Measurements from ENCODE around the gene EFHD2.

DNA sequence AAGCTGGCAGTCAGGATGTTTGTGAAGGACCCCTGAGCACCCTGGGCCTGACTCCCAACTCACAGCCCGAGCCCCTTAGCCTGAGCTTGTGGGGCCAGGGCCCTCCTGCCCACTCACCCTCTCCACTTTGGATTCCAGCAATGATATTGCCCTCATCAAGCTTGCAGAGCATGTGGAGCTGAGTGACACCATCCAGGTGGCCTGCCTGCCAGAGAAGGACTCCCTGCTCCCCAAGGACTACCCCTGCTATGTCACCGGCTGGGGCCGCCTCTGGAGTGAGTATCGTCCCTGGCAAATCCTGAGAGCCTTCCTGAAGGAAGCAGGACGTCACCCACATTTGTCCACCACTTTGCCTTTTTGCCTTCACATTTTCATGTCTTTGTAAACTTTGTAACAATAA is 33.6 kb downstream of the EFHD2 start:
- no peak for TF ChIP-seq EZH2 (IDR thresholded peaks at IDR 0.05; ENCODE audit: low read depth)
- TF ChIP-seq, protein P1, sequence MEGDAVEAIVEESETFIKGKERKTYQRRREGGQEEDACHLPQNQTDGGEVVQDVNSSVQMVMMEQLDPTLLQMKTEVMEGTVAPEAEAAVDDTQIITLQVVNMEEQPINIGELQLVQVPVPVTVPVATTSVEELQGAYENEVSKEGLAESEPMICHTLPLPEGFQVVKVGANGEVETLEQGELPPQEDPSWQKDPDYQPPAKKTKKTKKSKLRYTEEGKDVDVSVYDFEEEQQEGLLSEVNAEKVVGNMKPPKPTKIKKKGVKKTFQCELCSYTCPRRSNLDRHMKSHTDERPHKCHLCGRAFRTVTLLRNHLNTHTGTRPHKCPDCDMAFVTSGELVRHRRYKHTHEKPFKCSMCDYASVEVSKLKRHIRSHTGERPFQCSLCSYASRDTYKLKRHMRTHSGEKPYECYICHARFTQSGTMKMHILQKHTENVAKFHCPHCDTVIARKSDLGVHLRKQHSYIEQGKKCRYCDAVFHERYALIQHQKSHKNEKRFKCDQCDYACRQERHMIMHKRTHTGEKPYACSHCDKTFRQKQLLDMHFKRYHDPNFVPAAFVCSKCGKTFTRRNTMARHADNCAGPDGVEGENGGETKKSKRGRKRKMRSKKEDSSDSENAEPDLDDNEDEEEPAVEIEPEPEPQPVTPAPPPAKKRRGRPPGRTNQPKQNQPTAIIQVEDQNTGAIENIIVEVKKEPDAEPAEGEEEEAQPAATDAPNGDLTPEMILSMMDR (conservative IDR thresholded peaks at IDR 0.05): no peak

All from PC-9 (cell line).